Prostate gland (tissue), 2 donors: ENCODE data around the gene ZNF148.

Source experiments
- POLR2A ChIP-seq: fragments of 450-650 bp; IDR thresholded peaks from one replicate; pipeline ENCODE4 v1.6.1; 2016; ENCODE audit warnings: antibody characterized with exemption, mild to moderate bottlenecking
- POLR2AphosphoS5 ChIP-seq: sonication (generic); formaldehyde crosslinking; IDR thresholded peaks from one replicate; pipeline ENCODE4 v1.6.1; 2017; ENCODE audit warnings: antibody characterized with exemption
- TF ChIP-seq, protein P1 (sequence below), 4 experiments: fragments of 200-600 bp in 2 of 4; fragments of 450-650 bp in 2 of 4; sonication (generic) in 2 of 4; IDR thresholded peaks; 1 replicate in 3 of 4; 2 replicates in 1 of 4; pipeline ENCODE4 v1.5.1; 2016 to 2019; ENCODE audit warnings: antibody characterized with exemption in 4 of 4, mild to moderate bottlenecking in 2 of 4, moderate library complexity in 2 of 4

DNA sequence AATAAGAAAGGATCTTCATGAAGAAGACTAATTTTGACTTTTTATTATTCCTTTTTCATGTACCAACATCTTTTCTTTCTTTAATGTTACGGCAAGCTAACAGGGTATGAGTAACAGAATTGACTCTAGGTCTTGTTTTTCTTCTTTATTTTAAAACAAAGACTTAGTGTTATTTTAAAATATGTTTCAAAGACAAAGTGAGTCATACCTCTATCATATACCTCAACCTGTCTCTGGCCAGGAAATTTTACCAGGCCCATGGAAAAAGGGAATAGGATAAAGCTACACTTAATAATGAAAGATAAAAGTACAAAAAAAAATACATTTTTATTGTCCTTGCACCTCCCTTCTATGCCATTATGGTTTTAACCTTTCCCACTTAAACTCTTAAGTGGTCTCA lies 57.4 kb downstream of the ZNF148 start:
- TF ChIP-seq, protein P1, sequence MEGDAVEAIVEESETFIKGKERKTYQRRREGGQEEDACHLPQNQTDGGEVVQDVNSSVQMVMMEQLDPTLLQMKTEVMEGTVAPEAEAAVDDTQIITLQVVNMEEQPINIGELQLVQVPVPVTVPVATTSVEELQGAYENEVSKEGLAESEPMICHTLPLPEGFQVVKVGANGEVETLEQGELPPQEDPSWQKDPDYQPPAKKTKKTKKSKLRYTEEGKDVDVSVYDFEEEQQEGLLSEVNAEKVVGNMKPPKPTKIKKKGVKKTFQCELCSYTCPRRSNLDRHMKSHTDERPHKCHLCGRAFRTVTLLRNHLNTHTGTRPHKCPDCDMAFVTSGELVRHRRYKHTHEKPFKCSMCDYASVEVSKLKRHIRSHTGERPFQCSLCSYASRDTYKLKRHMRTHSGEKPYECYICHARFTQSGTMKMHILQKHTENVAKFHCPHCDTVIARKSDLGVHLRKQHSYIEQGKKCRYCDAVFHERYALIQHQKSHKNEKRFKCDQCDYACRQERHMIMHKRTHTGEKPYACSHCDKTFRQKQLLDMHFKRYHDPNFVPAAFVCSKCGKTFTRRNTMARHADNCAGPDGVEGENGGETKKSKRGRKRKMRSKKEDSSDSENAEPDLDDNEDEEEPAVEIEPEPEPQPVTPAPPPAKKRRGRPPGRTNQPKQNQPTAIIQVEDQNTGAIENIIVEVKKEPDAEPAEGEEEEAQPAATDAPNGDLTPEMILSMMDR (IDR thresholded peaks at IDR 0.05): no peak
- TF ChIP-seq POLR2A (no peak), POLR2AphosphoS5 (no peak)
